Measurements from ENCODE around the gene LAMA2.

The LAMA2 gene

DNA sequence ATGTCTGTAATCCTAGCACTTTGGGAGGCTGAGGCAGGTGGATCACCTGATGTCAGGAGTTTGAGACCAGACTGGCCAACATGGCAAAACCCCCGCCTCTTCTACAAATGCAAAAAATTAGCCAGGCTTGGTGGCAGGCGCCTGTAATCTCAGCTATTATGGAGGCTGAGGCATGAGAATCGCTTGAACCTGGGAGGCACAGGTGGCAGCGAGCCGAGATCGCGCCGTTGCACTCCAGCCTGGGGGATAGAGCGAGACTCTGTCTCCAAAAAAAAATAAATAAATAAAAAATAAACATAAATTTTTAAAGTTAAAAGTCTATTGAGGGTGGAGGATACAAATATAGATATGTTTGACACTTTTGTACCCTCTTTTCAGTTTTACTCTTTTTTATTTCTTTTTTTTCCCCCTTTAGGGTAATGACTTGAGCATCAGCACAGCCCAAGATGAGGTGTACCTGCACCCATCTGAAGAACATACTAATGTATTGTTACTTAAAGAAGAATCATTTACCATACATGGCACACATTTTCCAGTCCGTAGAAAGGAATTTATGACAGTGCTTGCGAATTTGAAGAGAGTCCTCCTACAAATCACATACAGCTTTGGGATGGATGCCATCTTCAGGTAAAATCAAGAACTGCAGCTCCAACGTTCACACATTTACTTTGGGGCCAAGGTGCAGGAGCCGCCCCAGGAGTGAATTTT, 368.9 kb downstream of the LAMA2 start:
- Histone ChIP-seq H3K27me3 (ENCODE audit: insufficient read depth, low read length) (no peaks in the 10 kb centered on the region), H3K4me2 (ENCODE audit: low read length) (no peak overlapping the region), H3K9me2 (ENCODE audit: low read depth, low read length) (no peaks in the 10 kb centered on the region), H4K20me1 (ENCODE audit: insufficient read depth, low read length) (no peaks in the 10 kb centered on the region), H3K27ac (ENCODE audit: low read depth, low read length, poor library complexity, severe bottlenecking) (no peak overlapping the region), H3K9me3 (ENCODE audit: low read length) (no peaks in the 10 kb centered on the region), H3K79me2 (ENCODE audit: insufficient read depth, low read length) (0 out of 2 replicates have a peak, but pooled peaks cover 2% of the 10 kb centered on the region), H3K4me3 (ENCODE audit: low read depth, low read length, poor library complexity, severe bottlenecking) (no peak overlapping the region), H3F3A (ENCODE audit: insufficient read depth, low read length) (no peaks in the 10 kb centered on the region), H3K4me1 (ENCODE audit: insufficient read depth, low read length, severe bottlenecking) (no peaks in the 10 kb centered on the region), H3K36me3 (ENCODE audit: insufficient read depth, low read length) (no peaks in the 10 kb centered on the region), H2AFZ (ENCODE audit: low read length) (no peak overlapping the region), H3K9ac (ENCODE audit: low read length) (no peak overlapping the region)
- no peak for TF ChIP-seq EZH2 (IDR thresholded peaks at IDR 0.05; ENCODE audit: borderline replicate concordance, low read length)
- TF ChIP-seq, protein P1, sequence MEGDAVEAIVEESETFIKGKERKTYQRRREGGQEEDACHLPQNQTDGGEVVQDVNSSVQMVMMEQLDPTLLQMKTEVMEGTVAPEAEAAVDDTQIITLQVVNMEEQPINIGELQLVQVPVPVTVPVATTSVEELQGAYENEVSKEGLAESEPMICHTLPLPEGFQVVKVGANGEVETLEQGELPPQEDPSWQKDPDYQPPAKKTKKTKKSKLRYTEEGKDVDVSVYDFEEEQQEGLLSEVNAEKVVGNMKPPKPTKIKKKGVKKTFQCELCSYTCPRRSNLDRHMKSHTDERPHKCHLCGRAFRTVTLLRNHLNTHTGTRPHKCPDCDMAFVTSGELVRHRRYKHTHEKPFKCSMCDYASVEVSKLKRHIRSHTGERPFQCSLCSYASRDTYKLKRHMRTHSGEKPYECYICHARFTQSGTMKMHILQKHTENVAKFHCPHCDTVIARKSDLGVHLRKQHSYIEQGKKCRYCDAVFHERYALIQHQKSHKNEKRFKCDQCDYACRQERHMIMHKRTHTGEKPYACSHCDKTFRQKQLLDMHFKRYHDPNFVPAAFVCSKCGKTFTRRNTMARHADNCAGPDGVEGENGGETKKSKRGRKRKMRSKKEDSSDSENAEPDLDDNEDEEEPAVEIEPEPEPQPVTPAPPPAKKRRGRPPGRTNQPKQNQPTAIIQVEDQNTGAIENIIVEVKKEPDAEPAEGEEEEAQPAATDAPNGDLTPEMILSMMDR (IDR thresholded peaks at IDR 0.05; ENCODE audit: low read length): peak; percentile 81

DNA sequence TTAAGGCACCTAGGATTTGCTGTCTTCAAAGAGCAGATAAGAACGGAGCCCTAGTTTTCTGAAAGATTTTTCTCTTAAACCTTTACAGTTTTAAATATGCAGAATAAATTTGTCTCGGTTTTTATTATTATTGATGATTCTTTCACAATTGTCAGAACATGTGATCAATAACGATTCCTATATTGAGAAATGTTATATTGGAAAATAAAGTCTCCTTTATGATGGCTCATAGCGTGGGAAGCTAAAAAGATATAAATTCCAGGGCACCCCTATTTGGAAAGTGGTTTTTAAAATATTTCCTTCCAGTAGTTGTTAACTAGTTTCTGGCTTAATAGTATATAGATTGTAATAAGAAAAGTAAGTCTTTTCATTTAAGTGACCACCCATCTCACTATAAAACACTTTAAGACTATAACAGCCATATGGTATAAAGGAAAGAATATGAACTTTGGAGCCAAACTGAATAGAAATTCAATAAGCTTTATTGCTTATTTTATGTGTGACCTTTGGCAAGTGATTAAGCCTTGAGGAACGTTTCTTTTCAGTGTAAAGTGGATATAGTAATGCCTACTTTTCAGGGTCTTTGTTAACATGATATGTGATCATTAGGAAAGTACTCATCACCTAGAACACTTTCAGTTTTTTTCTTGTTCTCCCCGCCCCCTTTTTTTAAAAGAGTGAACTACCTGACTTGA, 369.6 kb downstream of the LAMA2 start:
- no peaks in the 10 kb centered on the region for H3K36me3 ChIP-seq (ENCODE audit: insufficient read depth, low read length)
- H3K4me3 ChIP-seq (ENCODE audit: low read depth, low read length, poor library complexity, severe bottlenecking): no peak overlapping the region
- no peaks in the 10 kb centered on the region for H4K20me1 ChIP-seq (ENCODE audit: insufficient read depth, low read length)
- H3K27ac ChIP-seq (ENCODE audit: low read depth, low read length, poor library complexity, severe bottlenecking): no peak overlapping the region
- H3K27me3 ChIP-seq (ENCODE audit: insufficient read depth, low read length): no peaks in the 10 kb centered on the region
- 0 out of 2 replicates have a peak, but pooled peaks cover 2% of the 10 kb centered on the region for H3K79me2 ChIP-seq (ENCODE audit: insufficient read depth, low read length)
- no peak overlapping the region for H2AFZ ChIP-seq (ENCODE audit: low read length)
- H3K9me3 ChIP-seq (ENCODE audit: low read length): no peaks in the 10 kb centered on the region
- no peaks in the 10 kb centered on the region for H3K9me2 ChIP-seq (ENCODE audit: low read depth, low read length)
- H3F3A ChIP-seq (ENCODE audit: insufficient read depth, low read length): no peaks in the 10 kb centered on the region
- TF ChIP-seq, protein P1 (IDR thresholded peaks at IDR 0.05; ENCODE audit: low read length): no peak
- no peak for TF ChIP-seq EZH2 (IDR thresholded peaks at IDR 0.05; ENCODE audit: borderline replicate concordance, low read length)
- H3K4me1 ChIP-seq (ENCODE audit: insufficient read depth, low read length, severe bottlenecking): no peaks in the 10 kb centered on the region
- H3K4me2 ChIP-seq (ENCODE audit: low read length): no peak overlapping the region
- no peak overlapping the region for H3K9ac ChIP-seq (ENCODE audit: low read length)

- Histone ChIP-seq H3K9me2 (ENCODE audit: low read depth, low read length) (no peaks in the 10 kb centered on the region), H3F3A (ENCODE audit: insufficient read depth, low read length) (no peaks in the 10 kb centered on the region), H3K4me3 (ENCODE audit: low read depth, low read length, poor library complexity, severe bottlenecking) (no peak overlapping the region), H4K20me1 (ENCODE audit: insufficient read depth, low read length) (no peaks in the 10 kb centered on the region), H3K4me1 (ENCODE audit: insufficient read depth, low read length, severe bottlenecking) (no peaks in the 10 kb centered on the region), H3K36me3 (ENCODE audit: insufficient read depth, low read length) (no peaks in the 10 kb centered on the region), H3K9ac (ENCODE audit: low read length) (no peak overlapping the region), H3K27ac (ENCODE audit: low read depth, low read length, poor library complexity, severe bottlenecking) (no peak overlapping the region), H3K79me2 (ENCODE audit: insufficient read depth, low read length) (0 out of 2 replicates have a peak, but pooled peaks cover 2% of the 10 kb centered on the region), H3K4me2 (ENCODE audit: low read length) (no peak overlapping the region), H3K27me3 (ENCODE audit: insufficient read depth, low read length) (no peaks in the 10 kb centered on the region), H2AFZ (ENCODE audit: low read length) (no peak overlapping the region), H3K9me3 (ENCODE audit: low read length) (no peaks in the 10 kb centered on the region)
- no peak for TF ChIP-seq EZH2 (IDR thresholded peaks at IDR 0.05; ENCODE audit: borderline replicate concordance, low read length)
- TF ChIP-seq, protein P1 (IDR thresholded peaks at IDR 0.05; ENCODE audit: low read length): no peak
Observed at GRCh38 chr6:129253242-129253641, 370.3 kb downstream of the LAMA2 start.
